Measurements from ENCODE around the gene UBE2K.

Gene UBE2K

GRCh38 chr4:39741401-39741800, 43.5 kb downstream of the UBE2K start:
- DNase-seq (ENCODE audit: low read depth), result peak; percentile 8
- H3K4me3 ChIP-seq (ENCODE audit: low read depth, low read length), result no peak overlapping the region
- TF ChIP-seq, protein P1, sequence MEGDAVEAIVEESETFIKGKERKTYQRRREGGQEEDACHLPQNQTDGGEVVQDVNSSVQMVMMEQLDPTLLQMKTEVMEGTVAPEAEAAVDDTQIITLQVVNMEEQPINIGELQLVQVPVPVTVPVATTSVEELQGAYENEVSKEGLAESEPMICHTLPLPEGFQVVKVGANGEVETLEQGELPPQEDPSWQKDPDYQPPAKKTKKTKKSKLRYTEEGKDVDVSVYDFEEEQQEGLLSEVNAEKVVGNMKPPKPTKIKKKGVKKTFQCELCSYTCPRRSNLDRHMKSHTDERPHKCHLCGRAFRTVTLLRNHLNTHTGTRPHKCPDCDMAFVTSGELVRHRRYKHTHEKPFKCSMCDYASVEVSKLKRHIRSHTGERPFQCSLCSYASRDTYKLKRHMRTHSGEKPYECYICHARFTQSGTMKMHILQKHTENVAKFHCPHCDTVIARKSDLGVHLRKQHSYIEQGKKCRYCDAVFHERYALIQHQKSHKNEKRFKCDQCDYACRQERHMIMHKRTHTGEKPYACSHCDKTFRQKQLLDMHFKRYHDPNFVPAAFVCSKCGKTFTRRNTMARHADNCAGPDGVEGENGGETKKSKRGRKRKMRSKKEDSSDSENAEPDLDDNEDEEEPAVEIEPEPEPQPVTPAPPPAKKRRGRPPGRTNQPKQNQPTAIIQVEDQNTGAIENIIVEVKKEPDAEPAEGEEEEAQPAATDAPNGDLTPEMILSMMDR (conservative IDR thresholded peaks at IDR 0.05; ENCODE audit: low read depth, low read length), result no peak

DNA sequence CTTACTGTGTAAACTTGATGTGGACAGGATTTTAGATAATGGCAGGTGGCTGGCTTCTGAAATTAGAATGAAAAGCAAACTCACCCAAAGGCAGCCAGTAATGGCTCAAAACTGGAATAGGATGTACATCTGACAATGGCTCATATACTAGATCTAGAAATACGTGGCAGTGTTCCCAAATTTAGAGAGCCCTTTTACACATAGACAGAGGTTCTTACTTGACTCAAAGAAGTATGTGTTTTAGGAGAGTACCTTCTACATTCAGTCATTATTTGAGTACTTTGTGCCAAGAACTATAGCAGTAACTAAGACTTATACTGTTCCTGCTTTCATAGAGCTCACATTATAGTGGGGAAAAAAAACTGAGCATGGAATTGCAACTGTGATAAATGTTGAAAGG, 48.0 kb downstream of the UBE2K start:
- DNase-seq (ENCODE audit: low read depth), result no peak
- H3K4me3 ChIP-seq (ENCODE audit: low read depth, low read length), result no peak overlapping the region
- TF ChIP-seq, protein P1 (conservative IDR thresholded peaks at IDR 0.05; ENCODE audit: low read depth, low read length), result no peak

GRCh38 chr4:39750216-39750615, 52.3 kb downstream of the UBE2K start:
- TF ChIP-seq, protein P1 (conservative IDR thresholded peaks at IDR 0.05; ENCODE audit: low read depth, low read length), result no peak
- no peak for DNase-seq (ENCODE audit: low read depth)
- no peak overlapping the region for H3K4me3 ChIP-seq (ENCODE audit: low read depth, low read length)

- no peak for DNase-seq (ENCODE audit: low read depth)
- TF ChIP-seq, protein P1 (conservative IDR thresholded peaks at IDR 0.05; ENCODE audit: low read depth, low read length), result no peak
- H3K4me3 ChIP-seq (ENCODE audit: low read depth, low read length), result no peak overlapping the region
These were observed 56.4 kb downstream of the UBE2K start for GRCh38 chr4:39754309-39754708.

DNA sequence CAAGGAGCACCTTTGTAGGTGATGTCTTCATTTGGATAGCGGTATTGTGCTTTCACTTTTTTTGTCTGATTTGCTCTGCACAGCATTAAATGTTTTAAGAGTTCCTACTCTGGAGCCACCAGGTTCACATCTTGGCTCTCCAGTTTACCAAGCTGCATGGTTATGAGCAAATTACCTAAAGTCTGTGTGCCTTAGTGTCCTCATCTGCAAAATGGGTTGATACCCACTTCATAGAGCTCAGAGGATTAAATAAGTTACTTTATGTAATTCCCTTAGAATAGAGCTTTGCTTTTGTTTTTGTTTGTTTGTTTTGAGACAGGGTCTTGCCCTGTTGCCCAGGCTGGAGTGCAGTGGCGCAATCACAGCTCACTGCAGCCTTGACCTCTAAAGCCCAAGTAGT, 58.2 kb downstream of the UBE2K start:
- no peak for DNase-seq (ENCODE audit: low read depth)
- H3K4me3 ChIP-seq (ENCODE audit: low read depth, low read length), result no peak overlapping the region
- TF ChIP-seq, protein P1 (conservative IDR thresholded peaks at IDR 0.05; ENCODE audit: low read depth, low read length), result no peak

- no peak overlapping the region for H3K4me3 ChIP-seq (ENCODE audit: low read depth, low read length)
- DNase-seq (ENCODE audit: low read depth), result no peak
- TF ChIP-seq, protein P1 (conservative IDR thresholded peaks at IDR 0.05; ENCODE audit: low read depth, low read length), result no peak
These were observed 60.2 kb downstream of the UBE2K start for GRCh38 chr4:39758176-39758575.

- TF ChIP-seq, protein P1 (conservative IDR thresholded peaks at IDR 0.05; ENCODE audit: low read depth, low read length), result no peak
- DNase-seq (ENCODE audit: low read depth), result no peak
These were observed 61.6 kb downstream of the UBE2K start for GRCh38 chr4:39759569-39759968.

More at GRCh38 chr4:39759569-39759968, 61.6 kb downstream of the UBE2K start:
- no peak overlapping the region for H3K4me3 ChIP-seq (ENCODE audit: low read depth, low read length)
